Parathyroid adenoma (tissue), 2 donors: Measurements from ENCODE around the gene ZNF398.

Experiments
- H2AFZ ChIP-seq: fragments of 300-600 bp; sonication (generic); one replicate; pipeline ENCODE4 v1.7.0; 2017; ENCODE audit warnings: antibody characterized with exemption, mild to moderate bottlenecking
- H3K27ac ChIP-seq: fragments of 300-600 bp; sonication (generic); one replicate; pipeline ENCODE4 v1.7.0; 2017
- H3K27me3 ChIP-seq: fragments of 300-600 bp; sonication (generic); one replicate; pipeline ENCODE4 v1.7.0; 2017; ENCODE audit warnings: low read length; ENCODE audit not compliant: control insufficient read depth, insufficient read depth
- H3K36me3 ChIP-seq: fragments of 300-600 bp; sonication (generic); one replicate; pipeline ENCODE4 v1.7.0; 2017; ENCODE audit warnings: low read length; ENCODE audit not compliant: control insufficient read depth, insufficient read depth
- H3K4me1 ChIP-seq: fragments of 300-600 bp; sonication (generic); one replicate; pipeline ENCODE4 v1.7.0; 2017; ENCODE audit warnings: control low read depth
- H3K4me2 ChIP-seq: fragments of 300-600 bp; sonication (generic); one replicate; pipeline ENCODE4 v1.7.0; 2017; ENCODE audit warnings: low read length
- H3K4me3 ChIP-seq: fragments of 300-600 bp; sonication (generic); one replicate; pipeline ENCODE4 v1.7.0; 2017; ENCODE audit warnings: low read depth, low read length
- H3K79me2 ChIP-seq: fragments of 300-600 bp; sonication (generic); one replicate; pipeline ENCODE4 v1.7.0; 2017; ENCODE audit warnings: control low read depth
- H3K9ac ChIP-seq: fragments of 300-600 bp; sonication (generic); one replicate; pipeline ENCODE4 v1.7.0; 2017; ENCODE audit warnings: mild to moderate bottlenecking
- H3K9me3 ChIP-seq: fragments of 300-600 bp; sonication (generic); one replicate; pipeline ENCODE4 v1.7.0; 2017; ENCODE audit warnings: low read length; ENCODE audit not compliant: control insufficient read depth
- CTCF ChIP-seq: fragments of 300-600 bp; sonication (generic); IDR thresholded peaks from one replicate; pipeline ENCODE4 v1.7.0; 2017; ENCODE audit warnings: antibody characterized with exemption, mild to moderate bottlenecking
- donor health status: primary hyperparathyroidism.

Gene ZNF398

GRCh38 chr7:149125863-149126661 lies 21.2 kb upstream of the ZNF398 start, which contains the start of gene ZNF425:
ZNF425 (minus strand) TSS chr7:149126324; CDS start chr7:149126213, 111 bp downstream.
- Histone ChIP-seq H3K4me3 (peak within 1 kb of the TSS; percentile 93), H3K27ac (peak within 1 kb of the TSS; percentile 96), H2AFZ (peak within 1 kb of the TSS; percentile 100), H3K9ac (peak within 1 kb of the TSS; percentile 81), H3K27me3 (no peaks in the 10 kb centered on the region), H3K36me3 (no peaks in the 10 kb centered on the region), H3K9me3 (no peaks in the 10 kb centered on the region), H3K4me2 (peak within 1 kb of the TSS; percentile 99), H3K79me2 (no peaks in the 10 kb centered on the region), H3K4me1 (peaks cover 7% of the 10 kb centered on the region)
- TF ChIP-seq CTCF: peak; percentile 99

- no peaks in the 10 kb centered on the region for H3K36me3 ChIP-seq
- no peak for TF ChIP-seq CTCF
- H3K9ac ChIP-seq: peak overlapping the region; percentile 81
- H3K27me3 ChIP-seq: no peaks in the 10 kb centered on the region
- peak overlapping the region; percentile 100 for H2AFZ ChIP-seq
- H3K4me1 ChIP-seq: peaks cover 7% of the 10 kb centered on the region
- H3K9me3 ChIP-seq: no peaks in the 10 kb centered on the region
- H3K4me2 ChIP-seq: peak overlapping the region; percentile 99
- peak overlapping the region; percentile 93 for H3K4me3 ChIP-seq
- H3K27ac ChIP-seq: peak overlapping the region; percentile 96
- no peaks in the 10 kb centered on the region for H3K79me2 ChIP-seq
These were observed 20.5 kb upstream of the ZNF398 start for GRCh38 chr7:149126662-149127266.

DNA sequence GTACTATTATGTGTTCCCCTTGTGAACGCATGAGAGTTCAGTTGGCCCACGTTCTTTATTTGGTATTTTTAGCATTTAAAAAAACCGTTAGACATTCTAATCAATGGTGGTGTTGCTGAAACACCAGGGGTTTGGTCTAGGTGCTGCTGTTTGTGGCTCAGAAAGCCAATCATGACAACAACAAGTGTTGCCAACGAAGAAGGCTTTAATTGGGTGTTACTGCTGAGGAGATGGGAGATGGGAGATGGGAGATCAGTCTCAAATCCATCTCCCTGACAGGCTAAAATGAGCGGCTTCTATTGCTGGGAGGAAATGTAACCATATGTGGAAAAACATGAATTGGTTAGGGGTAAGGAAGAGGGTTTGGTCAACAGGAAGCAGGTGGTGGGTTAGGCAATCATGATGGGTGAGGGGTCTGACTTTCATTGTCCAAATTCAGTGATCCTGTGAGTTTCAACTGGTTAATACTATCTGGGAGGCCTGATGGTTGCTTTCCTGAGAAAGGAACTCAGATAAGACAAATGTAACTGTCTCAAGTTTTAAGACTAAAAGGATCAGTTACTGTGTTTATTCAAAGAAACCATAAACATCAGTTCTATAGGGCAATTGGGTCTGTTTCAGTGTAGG lies 16.6 kb upstream of the ZNF398 start:
- Histone ChIP-seq H3K4me1 (peaks cover 3% of the 10 kb centered on the region), H3K4me3 (no peak overlapping the region), H3K9ac (no peak overlapping the region), H3K79me2 (no peaks in the 10 kb centered on the region), H3K9me3 (no peaks in the 10 kb centered on the region), H3K27me3 (no peaks in the 10 kb centered on the region), H3K4me2 (no peak overlapping the region), H3K27ac (no peak overlapping the region), H3K36me3 (no peaks in the 10 kb centered on the region), H2AFZ (no peak overlapping the region)
- TF ChIP-seq CTCF: no peak

- Histone ChIP-seq H2AFZ (no peak overlapping the region), H3K79me2 (no peaks in the 10 kb centered on the region), H3K27me3 (no peaks in the 10 kb centered on the region), H3K27ac (no peak overlapping the region), H3K9me3 (no peaks in the 10 kb centered on the region), H3K36me3 (no peaks in the 10 kb centered on the region), H3K4me3 (no peak overlapping the region), H3K9ac (no peak overlapping the region), H3K4me2 (no peak overlapping the region), H3K4me1 (no peaks in the 10 kb centered on the region)
- TF ChIP-seq CTCF: no peak
These were observed 14.1 kb upstream of the ZNF398 start for GRCh38 chr7:149133028-149133710.
